H1 (cell line): ENCODE data around the gene ARFGAP3. TPM values are rescaled to one million over a fixed set of nuclear protein-coding genes. Genes with fewer than 3 reads are reported as not detected.

ENCODE experiments used
- BCL11A ChIP-seq, 2 experiments: IDR thresholded peaks; one replicate each; pipeline ENCODE4 v1.6.1; 2011; ENCODE audit warnings: low read depth in 2 of 2, low read length in 2 of 2, mild to moderate bottlenecking in 2 of 2
- RNF2 ChIP-seq: fragments of 200-900, 300-1000 bp; sonication (generic); IDR thresholded peaks from 2 replicates; pipeline ENCODE4 v1.7.1; 2016; ENCODE audit warnings: borderline replicate concordance, low read depth, mild to moderate bottlenecking, antibody characterized with exemption, low read length; ENCODE audit not compliant: poor library complexity, severe bottlenecking; ENCODE audit errors: missing control alignments
- YY1 ChIP-seq: IDR thresholded peaks from 2 replicates; pipeline ENCODE4 v1.6.1; 2011; ENCODE audit warnings: low read depth, mild to moderate bottlenecking, low read length
- polyA plus RNA-seq, 7 experiments: library from polyadenylated mRNA; depleted of rRNA in 3 of 7; stranded (reverse) in 5 of 7; unstranded in 2 of 7; fragments of >200 nt in 5 of 7; fragments of 200-250 nt in 2 of 7; gene quantifications; 1 replicate in 5 of 7; 2 replicates in 1 of 7; 4 replicates in 1 of 7; pipeline versions ENCODE4 v1.2.1 to v1.2.3, GENCODE V29; 2011 to 2013; ENCODE audit warnings: missing spikeins in 2 of 7, mixed read lengths in 2 of 7
- total RNA-seq: library from RNA; stranded (reverse); fragmentation: NEBNext Ultra II Directional; extraction: Animal tissue kit (Norgen Biotek cat#: 25700); gene quantifications from 2 replicates; pipeline ENCODE4 v1.2.1, GENCODE V29; 2021
- TF ChIP-seq, protein P1 (sequence below): fragments of 300-600 bp; sonication (generic); IDR thresholded peaks from 2 replicates; pipeline ENCODE4 v1.7.1; 2012; ENCODE audit warnings: low read length, moderate library complexity, mild to moderate bottlenecking, inconsistent platforms; ENCODE audit not compliant: insufficient replicate concordance

Gene ARFGAP3
- total and polyA plus RNA-seq, 2 of the 8 experiments (the other 6 are each of a cell fraction or from before 2014, with no cell fraction given), result 9.7 to 16.0 TPM

DNA sequence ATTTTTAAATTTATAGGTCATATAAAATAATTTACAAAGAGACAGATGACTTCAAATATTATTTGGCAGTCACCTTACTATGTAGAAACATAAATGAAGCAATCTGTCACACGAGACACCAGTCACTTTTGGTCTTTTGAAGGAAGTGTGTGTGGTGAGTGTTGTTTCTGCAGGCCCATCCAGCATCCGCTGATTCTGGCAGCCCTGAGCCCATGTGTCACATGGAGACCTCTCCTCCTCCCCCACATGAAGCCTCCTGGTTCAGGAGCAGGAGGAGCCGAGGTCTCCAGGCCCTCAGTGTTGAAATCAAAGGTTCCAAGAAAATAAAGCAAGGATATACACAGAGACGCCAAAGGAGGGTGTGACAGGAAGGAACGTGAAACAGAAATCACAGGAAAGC, 60.1 kb downstream of the ARFGAP3 start (continued):
- TF ChIP-seq, protein P1, sequence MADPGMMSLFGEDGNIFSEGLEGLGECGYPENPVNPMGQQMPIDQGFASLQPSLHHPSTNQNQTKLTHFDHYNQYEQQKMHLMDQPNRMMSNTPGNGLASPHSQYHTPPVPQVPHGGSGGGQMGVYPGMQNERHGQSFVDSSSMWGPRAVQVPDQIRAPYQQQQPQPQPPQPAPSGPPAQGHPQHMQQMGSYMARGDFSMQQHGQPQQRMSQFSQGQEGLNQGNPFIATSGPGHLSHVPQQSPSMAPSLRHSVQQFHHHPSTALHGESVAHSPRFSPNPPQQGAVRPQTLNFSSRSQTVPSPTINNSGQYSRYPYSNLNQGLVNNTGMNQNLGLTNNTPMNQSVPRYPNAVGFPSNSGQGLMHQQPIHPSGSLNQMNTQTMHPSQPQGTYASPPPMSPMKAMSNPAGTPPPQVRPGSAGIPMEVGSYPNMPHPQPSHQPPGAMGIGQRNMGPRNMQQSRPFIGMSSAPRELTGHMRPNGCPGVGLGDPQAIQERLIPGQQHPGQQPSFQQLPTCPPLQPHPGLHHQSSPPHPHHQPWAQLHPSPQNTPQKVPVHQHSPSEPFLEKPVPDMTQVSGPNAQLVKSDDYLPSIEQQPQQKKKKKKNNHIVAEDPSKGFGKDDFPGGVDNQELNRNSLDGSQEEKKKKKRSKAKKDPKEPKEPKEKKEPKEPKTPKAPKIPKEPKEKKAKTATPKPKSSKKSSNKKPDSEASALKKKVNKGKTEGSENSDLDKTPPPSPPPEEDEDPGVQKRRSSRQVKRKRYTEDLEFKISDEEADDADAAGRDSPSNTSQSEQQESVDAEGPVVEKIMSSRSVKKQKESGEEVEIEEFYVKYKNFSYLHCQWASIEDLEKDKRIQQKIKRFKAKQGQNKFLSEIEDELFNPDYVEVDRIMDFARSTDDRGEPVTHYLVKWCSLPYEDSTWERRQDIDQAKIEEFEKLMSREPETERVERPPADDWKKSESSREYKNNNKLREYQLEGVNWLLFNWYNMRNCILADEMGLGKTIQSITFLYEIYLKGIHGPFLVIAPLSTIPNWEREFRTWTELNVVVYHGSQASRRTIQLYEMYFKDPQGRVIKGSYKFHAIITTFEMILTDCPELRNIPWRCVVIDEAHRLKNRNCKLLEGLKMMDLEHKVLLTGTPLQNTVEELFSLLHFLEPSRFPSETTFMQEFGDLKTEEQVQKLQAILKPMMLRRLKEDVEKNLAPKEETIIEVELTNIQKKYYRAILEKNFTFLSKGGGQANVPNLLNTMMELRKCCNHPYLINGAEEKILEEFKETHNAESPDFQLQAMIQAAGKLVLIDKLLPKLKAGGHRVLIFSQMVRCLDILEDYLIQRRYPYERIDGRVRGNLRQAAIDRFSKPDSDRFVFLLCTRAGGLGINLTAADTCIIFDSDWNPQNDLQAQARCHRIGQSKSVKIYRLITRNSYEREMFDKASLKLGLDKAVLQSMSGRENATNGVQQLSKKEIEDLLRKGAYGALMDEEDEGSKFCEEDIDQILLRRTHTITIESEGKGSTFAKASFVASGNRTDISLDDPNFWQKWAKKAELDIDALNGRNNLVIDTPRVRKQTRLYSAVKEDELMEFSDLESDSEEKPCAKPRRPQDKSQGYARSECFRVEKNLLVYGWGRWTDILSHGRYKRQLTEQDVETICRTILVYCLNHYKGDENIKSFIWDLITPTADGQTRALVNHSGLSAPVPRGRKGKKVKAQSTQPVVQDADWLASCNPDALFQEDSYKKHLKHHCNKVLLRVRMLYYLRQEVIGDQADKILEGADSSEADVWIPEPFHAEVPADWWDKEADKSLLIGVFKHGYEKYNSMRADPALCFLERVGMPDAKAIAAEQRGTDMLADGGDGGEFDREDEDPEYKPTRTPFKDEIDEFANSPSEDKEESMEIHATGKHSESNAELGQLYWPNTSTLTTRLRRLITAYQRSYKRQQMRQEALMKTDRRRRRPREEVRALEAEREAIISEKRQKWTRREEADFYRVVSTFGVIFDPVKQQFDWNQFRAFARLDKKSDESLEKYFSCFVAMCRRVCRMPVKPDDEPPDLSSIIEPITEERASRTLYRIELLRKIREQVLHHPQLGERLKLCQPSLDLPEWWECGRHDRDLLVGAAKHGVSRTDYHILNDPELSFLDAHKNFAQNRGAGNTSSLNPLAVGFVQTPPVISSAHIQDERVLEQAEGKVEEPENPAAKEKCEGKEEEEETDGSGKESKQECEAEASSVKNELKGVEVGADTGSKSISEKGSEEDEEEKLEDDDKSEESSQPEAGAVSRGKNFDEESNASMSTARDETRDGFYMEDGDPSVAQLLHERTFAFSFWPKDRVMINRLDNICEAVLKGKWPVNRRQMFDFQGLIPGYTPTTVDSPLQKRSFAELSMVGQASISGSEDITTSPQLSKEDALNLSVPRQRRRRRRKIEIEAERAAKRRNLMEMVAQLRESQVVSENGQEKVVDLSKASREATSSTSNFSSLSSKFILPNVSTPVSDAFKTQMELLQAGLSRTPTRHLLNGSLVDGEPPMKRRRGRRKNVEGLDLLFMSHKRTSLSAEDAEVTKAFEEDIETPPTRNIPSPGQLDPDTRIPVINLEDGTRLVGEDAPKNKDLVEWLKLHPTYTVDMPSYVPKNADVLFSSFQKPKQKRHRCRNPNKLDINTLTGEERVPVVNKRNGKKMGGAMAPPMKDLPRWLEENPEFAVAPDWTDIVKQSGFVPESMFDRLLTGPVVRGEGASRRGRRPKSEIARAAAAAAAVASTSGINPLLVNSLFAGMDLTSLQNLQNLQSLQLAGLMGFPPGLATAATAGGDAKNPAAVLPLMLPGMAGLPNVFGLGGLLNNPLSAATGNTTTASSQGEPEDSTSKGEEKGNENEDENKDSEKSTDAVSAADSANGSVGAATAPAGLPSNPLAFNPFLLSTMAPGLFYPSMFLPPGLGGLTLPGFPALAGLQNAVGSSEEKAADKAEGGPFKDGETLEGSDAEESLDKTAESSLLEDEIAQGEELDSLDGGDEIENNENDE, result no peak
- TF ChIP-seq BCL11A (IDR thresholded peaks at IDR 0.05; ENCODE audit: low read depth in 2 of 2, low read length in 2 of 2) (no peak), YY1 (no peak), RNF2 (no peak)
